ENCODE results near the gene SPRR1A.
"Not testable (repeated sequence)": the region's sequence is repeated elsewhere in the genome, so short reads cannot be mapped to it uniquely, and the experiment has no call there.

Gene SPRR1A

GRCh38 chr1:152972196-152972886 is 11.5 kb upstream of the SPRR1A start:
- DNase-seq (ENCODE audit: low spot score): no peak

- no peak for DNase-seq (ENCODE audit: low spot score)
These were observed 7.2 kb upstream of the SPRR1A start for GRCh38 chr1:152976688-152977087.

- no peak for DNase-seq (ENCODE audit: low spot score)
These were observed 6.3 kb upstream of the SPRR1A start for GRCh38 chr1:152977614-152978013.

GRCh38 chr1:152980676-152981075 is 3.2 kb upstream of the SPRR1A start:
- no peak for DNase-seq (ENCODE audit: low spot score)

GRCh38 chr1:152981146-152981871 is 2.6 kb upstream of the SPRR1A start:
- no peak for DNase-seq (ENCODE audit: low spot score)

- no peak for DNase-seq (ENCODE audit: low spot score)
These were observed 1.8 kb upstream of the SPRR1A start for GRCh38 chr1:152982076-152982475.

GRCh38 chr1:152983234-152983633 is 647 bp upstream of the SPRR1A start:
- DNase-seq (ENCODE audit: low spot score): no peak

- DNase-seq (ENCODE audit: low spot score): no peak
These were observed 2.7 kb downstream of the SPRR1A start for GRCh38 chr1:152986578-152986977.

GRCh38 chr1:152993186-152993585 is 9.3 kb downstream of the SPRR1A start:
- no peak for DNase-seq (ENCODE audit: low spot score)

GRCh38 chr1:152995842-152996241 is 12.0 kb downstream of the SPRR1A start:
- DNase-seq (ENCODE audit: low spot score): no peak

- DNase-seq (ENCODE audit: low spot score): no peak
These were observed 12.9 kb downstream of the SPRR1A start for GRCh38 chr1:152996633-152997400.

GRCh38 chr1:152997901-152998300 is 14.0 kb downstream of the SPRR1A start:
- DNase-seq (ENCODE audit: low spot score): no peak

GRCh38 chr1:152998476-152998875 is 14.6 kb downstream of the SPRR1A start:
- no peak for DNase-seq (ENCODE audit: low spot score)

- DNase-seq (ENCODE audit: low spot score): no peak
These were observed 15.9 kb downstream of the SPRR1A start for GRCh38 chr1:152999818-153000217.

GRCh38 chr1:153000294-153000693 is 16.4 kb downstream of the SPRR1A start:
- DNase-seq (ENCODE audit: low spot score): no peak

GRCh38 chr1:153001382-153001781 is 17.5 kb downstream of the SPRR1A start, which contains the start of gene SPRR3:
SPRR3 (plus strand) TSS chr1:153001749; CDS start chr1:153003021, 1,272 bp downstream.
- no peak for DNase-seq (ENCODE audit: low spot score)

GRCh38 chr1:153011235-153011758 is 27.4 kb downstream of the SPRR1A start:
- not testable (repeated sequence) for DNase-seq (ENCODE audit: low spot score)

GRCh38 chr1:153021829-153022228 is 37.9 kb downstream of the SPRR1A start:
- not testable (repeated sequence) for DNase-seq (ENCODE audit: low spot score)

GRCh38 chr1:153022340-153022739 is 38.5 kb downstream of the SPRR1A start:
- DNase-seq (ENCODE audit: low spot score): not testable (repeated sequence)

- no peak for DNase-seq (ENCODE audit: low spot score)
These were observed 39.2 kb downstream of the SPRR1A start for GRCh38 chr1:153023109-153023508.

GRCh38 chr1:153024413-153024812 is 40.5 kb downstream of the SPRR1A start:
- no peak for DNase-seq (ENCODE audit: low spot score)

GRCh38 chr1:153025797-153026196 is 41.9 kb downstream of the SPRR1A start:
- DNase-seq (ENCODE audit: low spot score): no peak

Data from D341Med (cell line).